ENCODE measurements around the gene SYNPO2.

GRCh38 chr4:119087656-119088055 is 199.0 kb downstream of the SYNPO2 start:
- TF ChIP-seq CTCF (conservative IDR thresholded peaks at IDR 0.05 in 1 of 2, IDR thresholded peaks at IDR 0.05 in 1 of 2; ENCODE audit: extremely low read depth in 1 of 2, insufficient read depth in 1 of 2, low read depth in 1 of 2, low read length in 2 of 2) (no peak), EZH2 (IDR thresholded peaks at IDR 0.05; ENCODE audit: borderline replicate concordance, low read length) (no peak)

Measured in mammary epithelial cell (primary cell).